Central memory CD8-positive, alpha-beta T cell (primary cell): ENCODE results near the gene CAPN2.

ENCODE experiments used
- ATAC-seq: fragments of 150-1000 bp; cut with Tn5 transposase; replicated peaks from 2 replicates; pipeline ENCODE4 v1.10.0; 2022; ENCODE audit warnings: mild to moderate bottlenecking, moderate FRiP score, moderate number of reproducible peaks; ENCODE audit not compliant: poor library complexity, severe bottlenecking; ENCODE audit errors: extremely low read depth
- DNase-seq, 2 donors: peaks; one replicate each; pipeline ENCODE4 v3.0.0; 2021; ENCODE audit warnings: low spot score in 2 of 2
- H3K27ac Mint-ChIP-seq: one replicate; pipeline ENCODE4 v1.8.0; 2022; ENCODE audit warnings: low read depth, mild to moderate bottlenecking, moderate library complexity, mixed read lengths
- H3K27me3 Mint-ChIP-seq: one replicate; pipeline ENCODE4 v1.8.0; 2022; ENCODE audit warnings: mixed read lengths
- H3K36me3 Mint-ChIP-seq: one replicate; pipeline ENCODE4 v1.8.0; 2022; ENCODE audit warnings: mild to moderate bottlenecking, moderate library complexity, mixed read lengths; ENCODE audit not compliant: insufficient read depth
- H3K4me1 Mint-ChIP-seq: one replicate; pipeline ENCODE4 v1.8.0; 2022; ENCODE audit warnings: mixed read lengths
- H3K4me3 Mint-ChIP-seq: one replicate; pipeline ENCODE4 v1.8.0; 2022; ENCODE audit warnings: mild to moderate bottlenecking, moderate library complexity, mixed read lengths
- H3K9me3 Mint-ChIP-seq: one replicate; pipeline ENCODE4 v1.8.0; 2022; ENCODE audit warnings: mixed read lengths

The CAPN2 gene

DNA sequence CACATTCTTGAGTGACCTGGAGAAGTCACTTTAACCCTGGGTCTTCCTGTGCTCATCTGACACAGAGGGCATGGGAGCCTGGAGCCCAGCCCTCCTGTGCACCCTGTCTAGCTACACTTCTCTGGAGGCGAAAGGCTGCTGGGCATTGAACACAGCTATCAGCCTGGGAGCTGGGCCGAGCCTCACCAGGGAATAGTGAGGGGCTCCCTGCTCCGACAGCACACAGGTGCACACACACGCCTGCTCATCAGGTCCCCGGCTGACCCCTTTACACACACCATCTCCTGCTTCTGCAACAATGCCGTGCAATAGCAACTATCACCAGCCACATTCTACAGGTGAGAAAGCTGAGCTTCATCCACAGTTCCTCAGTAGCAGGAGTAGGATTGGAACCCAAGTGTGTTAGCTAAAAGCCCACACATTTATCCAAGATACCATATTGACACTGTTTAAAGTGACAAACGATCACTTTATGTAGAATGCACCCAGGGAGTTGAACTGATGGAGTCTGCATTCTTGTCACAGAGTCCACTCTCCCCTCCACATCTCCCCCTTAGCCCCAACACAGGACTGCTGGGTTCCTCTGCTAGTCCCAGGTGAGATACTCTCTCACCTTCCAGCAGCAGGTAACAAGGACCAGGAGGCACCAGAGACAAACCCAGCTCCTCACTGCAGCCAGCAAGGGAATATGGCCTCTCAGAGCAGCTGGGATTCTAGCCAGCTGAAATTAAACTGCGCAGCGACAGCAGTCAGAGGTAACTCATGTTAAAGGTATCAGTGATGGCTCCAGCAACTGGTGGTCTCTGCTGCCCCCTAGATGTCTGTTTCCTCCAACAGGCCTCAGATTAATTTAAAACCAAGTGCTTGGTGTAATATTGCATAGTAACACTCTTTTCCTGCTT is 28.5 kb upstream of the CAPN2 start:
- H3K27ac Mint-ChIP-seq = no peak overlapping the region
- no peaks in the 10 kb centered on the region for H3K36me3 Mint-ChIP-seq
- ATAC-seq (peak; percentile 52), DNase-seq (peak; percentile 18 to 43)
- H3K27me3 Mint-ChIP-seq = peaks cover 12% of the 10 kb centered on the region
- H3K4me3 Mint-ChIP-seq = no peak overlapping the region
- H3K4me1 Mint-ChIP-seq = no peaks in the 10 kb centered on the region
- H3K9me3 Mint-ChIP-seq = no peaks in the 10 kb centered on the region

DNA sequence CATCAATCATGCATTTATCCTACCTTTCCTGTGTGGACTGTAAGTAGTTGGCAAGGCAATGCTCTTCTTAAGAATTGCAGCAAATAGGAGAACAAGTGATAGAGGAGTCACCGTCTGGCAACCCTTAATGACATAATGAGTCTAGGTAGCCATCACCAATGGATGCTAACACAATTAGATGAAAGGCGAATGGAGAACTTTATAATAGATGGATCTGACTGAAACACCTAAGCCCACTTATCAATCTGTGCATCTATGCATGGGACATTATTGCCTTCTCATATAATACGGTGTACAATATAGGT is 27.9 kb upstream of the CAPN2 start:
- Mint-ChIP-seq H3K4me1 (no peaks in the 10 kb centered on the region), H3K36me3 (no peaks in the 10 kb centered on the region), H3K4me3 (no peak overlapping the region), H3K27ac (no peak overlapping the region), H3K9me3 (no peaks in the 10 kb centered on the region), H3K27me3 (peaks cover 15% of the 10 kb centered on the region)
- ATAC-seq = no peak
- no peak for DNase-seq

DNA sequence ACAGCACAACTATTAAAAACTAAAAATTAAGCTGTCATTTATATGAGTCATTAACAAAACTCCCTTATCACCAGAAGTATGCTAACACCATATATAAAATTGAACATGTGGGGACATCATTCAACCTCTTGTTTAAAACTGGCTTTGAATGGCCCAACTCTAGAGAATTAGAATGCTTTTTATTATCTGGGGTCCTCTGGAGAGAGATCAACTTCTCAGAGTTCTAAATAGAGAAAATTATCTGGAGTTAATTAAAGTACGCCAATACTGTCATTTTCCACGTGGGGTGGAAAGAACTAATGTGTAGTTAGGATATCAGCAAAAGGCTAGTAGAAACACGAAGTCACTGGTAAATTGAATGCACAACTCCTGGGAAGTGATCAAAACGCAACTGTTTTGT is 21.2 kb upstream of the CAPN2 start:
- no peaks in the 10 kb centered on the region for H3K9me3 Mint-ChIP-seq
- no peaks in the 10 kb centered on the region for H3K4me1 Mint-ChIP-seq
- no peak overlapping the region for H3K4me3 Mint-ChIP-seq
- ATAC-seq (no peak), DNase-seq (no peak)
- peaks cover 15% of the 10 kb centered on the region for H3K27me3 Mint-ChIP-seq
- peaks cover 1% of the 10 kb centered on the region for H3K36me3 Mint-ChIP-seq
- no peak overlapping the region for H3K27ac Mint-ChIP-seq

DNA sequence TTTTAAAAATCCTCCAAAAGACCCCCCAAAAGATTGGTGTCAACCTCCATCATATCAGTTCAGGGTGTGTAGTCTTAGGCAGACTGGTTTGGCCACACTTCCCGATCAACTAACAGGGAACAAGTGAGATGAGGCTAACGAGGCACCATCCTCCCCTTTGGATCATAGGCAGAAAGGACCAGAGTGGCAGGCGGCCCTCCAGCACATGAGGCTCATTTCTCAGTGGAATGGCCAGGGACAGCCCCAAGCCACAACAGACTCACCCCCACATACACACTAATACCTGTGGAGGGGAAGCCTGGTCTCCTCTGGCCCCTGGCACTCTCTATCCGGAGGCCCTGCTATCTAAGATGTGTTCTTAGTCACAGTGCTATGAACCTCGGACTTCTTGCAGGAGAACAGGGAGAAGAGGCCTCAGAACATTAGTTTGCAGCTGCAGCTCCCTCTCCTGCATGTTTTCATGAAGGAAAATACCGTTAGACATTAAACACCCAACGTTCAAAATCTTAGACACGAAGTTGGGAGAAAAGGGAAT is 17.3 kb upstream of the CAPN2 start:
- Mint-ChIP-seq H3K27ac (no peak overlapping the region), H3K4me1 (no peaks in the 10 kb centered on the region), H3K4me3 (no peak overlapping the region), H3K9me3 (no peaks in the 10 kb centered on the region), H3K27me3 (no peaks in the 10 kb centered on the region), H3K36me3 (peaks cover 1% of the 10 kb centered on the region)
- ATAC-seq (no peak), DNase-seq (no peak)

DNA sequence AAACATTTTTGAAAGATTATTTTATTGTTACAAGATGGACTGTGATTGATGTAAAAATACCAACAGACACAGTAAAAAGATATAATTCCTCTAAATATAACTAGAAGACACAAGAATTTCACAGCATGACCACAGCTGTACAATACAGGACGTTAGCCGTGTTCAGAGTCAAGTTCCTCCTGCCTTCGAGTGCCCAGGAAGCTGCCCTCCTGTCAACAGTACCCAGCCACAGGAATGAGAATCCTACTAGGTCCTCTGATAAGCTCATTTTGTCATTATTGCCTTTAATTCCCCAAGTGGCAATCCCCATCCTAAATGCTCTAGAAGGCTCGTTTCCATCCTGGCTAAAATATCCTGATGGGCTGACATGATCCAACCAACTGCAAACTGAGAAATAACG is 16.4 kb upstream of the CAPN2 start:
- DNase-seq (no peak), ATAC-seq (no peak)
- Mint-ChIP-seq H3K27me3 (no peaks in the 10 kb centered on the region), H3K4me3 (no peak overlapping the region), H3K36me3 (no peaks in the 10 kb centered on the region), H3K4me1 (no peaks in the 10 kb centered on the region), H3K9me3 (no peaks in the 10 kb centered on the region), H3K27ac (no peak overlapping the region)

DNA sequence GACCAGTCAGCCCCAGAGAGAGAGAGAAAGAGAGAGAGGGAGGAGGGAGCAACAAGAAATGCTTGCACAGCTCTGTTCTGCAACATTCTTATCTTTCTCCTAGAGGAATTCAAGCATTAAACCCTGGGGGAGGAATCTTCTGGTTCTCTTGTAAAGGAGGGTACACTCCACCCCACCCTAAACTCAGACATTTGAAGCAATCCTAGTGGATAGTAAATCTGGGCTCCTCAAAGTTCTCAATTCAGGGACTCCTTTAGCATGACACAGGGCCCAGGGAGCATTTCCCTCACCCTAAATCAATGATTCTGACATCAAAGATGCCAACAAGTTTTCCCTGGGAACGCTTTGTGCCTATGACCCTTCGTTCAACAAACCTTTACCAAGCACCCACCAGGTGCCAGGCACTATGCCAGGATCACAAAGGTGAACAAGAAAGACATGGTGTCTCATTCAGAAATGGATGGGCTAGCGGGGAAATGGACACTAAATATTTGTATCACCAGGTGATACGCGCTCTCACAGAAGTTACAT is 11.9 kb upstream of the CAPN2 start:
- H3K36me3 Mint-ChIP-seq = peaks cover 1% of the 10 kb centered on the region
- H3K27ac Mint-ChIP-seq = no peak overlapping the region
- H3K9me3 Mint-ChIP-seq = no peaks in the 10 kb centered on the region
- H3K27me3 Mint-ChIP-seq = no peaks in the 10 kb centered on the region
- ATAC-seq (no peak), DNase-seq (no peak)
- peaks cover 5% of the 10 kb centered on the region for H3K4me1 Mint-ChIP-seq
- H3K4me3 Mint-ChIP-seq = no peak overlapping the region

DNA sequence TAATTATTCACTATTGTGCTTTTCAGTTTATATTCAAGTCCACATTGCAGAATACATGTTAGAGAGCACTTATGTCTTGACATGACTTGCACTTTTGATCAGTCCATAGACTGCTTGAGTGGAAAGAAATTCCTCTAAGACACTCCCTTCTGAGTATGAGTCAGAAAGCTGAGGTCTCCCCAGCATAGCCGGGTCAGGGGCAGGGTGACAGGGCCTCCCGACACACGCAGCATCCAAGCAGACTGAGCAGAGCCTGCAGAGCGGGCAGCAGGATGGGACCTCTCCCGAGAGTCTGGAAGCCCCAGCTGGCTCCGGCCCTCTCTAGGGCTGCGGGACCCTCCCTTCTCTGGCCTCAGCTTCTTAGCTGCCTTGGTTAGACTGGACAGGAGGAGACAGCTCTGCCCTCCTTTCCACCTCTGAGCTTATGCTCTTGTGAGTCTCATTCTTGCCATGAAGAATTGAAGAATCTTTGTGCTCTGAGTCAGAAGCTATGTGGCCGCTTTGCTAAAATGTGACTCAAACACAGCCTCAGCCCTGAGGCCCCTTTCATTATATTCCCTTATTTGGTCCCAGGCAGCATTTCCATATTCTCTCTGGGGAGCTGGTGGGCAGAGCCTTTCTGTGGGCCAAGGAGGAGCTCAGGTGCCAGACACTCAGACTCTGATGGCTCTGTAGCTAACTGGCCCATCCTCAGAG is 11.2 kb upstream of the CAPN2 start:
- DNase-seq (no peak), ATAC-seq (no peak)
- no peak overlapping the region for H3K27ac Mint-ChIP-seq
- H3K36me3 Mint-ChIP-seq = peaks cover 1% of the 10 kb centered on the region
- H3K4me3 Mint-ChIP-seq = no peak overlapping the region
- no peaks in the 10 kb centered on the region for H3K9me3 Mint-ChIP-seq
- peaks cover 5% of the 10 kb centered on the region for H3K4me1 Mint-ChIP-seq
- H3K27me3 Mint-ChIP-seq = no peaks in the 10 kb centered on the region

DNA sequence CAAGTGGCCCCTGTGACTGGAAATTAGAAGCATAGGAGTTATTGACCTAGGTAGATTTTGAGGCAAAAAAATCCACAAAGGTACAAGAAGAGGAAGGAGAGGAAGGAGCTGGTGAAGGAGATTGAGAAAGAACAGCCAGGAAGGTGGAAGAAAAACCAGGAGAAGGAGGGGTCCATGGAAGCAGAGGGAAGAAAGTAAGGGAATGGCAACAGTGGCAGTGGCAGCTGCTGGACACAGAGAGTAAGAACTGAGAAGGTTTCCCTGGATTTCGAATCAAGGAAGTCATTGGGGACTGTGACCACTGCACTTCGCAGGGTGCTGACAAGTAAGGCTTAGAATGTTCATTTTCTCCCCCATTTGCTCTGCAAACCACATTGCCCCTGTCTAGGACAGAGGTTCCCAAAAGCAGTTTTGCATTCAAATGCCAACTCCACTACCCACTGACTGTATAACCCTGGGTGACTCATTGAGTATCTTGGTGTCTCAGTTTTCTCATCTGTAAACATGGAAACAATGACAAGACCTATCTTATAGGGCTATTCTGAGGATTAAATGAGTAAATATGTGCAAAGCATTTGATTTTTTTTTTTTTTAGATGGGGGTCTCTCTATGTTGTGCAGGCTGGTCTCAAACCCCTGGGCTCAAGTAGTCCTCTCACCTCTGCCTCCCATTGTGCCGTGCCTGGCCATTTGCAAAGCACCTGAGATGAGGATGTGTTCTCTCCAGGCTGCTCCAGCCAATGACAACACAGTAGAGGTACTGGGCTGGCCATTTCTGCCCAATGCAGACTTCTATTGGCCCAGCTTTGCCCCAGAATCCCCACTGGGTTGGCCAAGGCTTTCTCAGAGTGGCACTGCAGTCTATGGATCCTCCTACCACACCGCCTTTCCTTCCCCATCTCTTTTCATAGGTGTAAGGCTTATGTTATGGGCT is 9.3 kb upstream of the CAPN2 start:
- peaks cover 5% of the 10 kb centered on the region for H3K4me1 Mint-ChIP-seq
- no peaks in the 10 kb centered on the region for H3K27me3 Mint-ChIP-seq
- H3K9me3 Mint-ChIP-seq = no peaks in the 10 kb centered on the region
- peaks cover 1% of the 10 kb centered on the region for H3K36me3 Mint-ChIP-seq
- no peak overlapping the region for H3K4me3 Mint-ChIP-seq
- H3K27ac Mint-ChIP-seq = no peak overlapping the region
- ATAC-seq = no peak
- no peak for DNase-seq

DNA sequence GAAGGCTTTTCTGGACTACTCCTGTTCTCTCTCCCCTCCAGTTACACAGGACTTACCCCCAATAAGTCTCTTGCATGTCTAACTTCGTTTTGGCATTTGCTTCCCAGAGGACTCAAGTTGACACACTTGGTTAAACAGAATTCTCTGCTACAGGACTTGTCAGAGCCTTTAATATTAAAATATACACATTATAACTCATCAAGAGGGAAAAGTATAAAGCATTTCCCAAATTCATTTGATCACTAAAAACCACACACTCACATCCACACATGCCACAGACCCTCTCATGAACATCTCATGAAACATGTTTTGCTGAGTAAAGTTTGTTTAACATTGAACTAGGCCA is 8.7 kb upstream of the CAPN2 start:
- Mint-ChIP-seq H3K27ac (no peak overlapping the region), H3K9me3 (no peaks in the 10 kb centered on the region), H3K27me3 (no peaks in the 10 kb centered on the region), H3K36me3 (peaks cover 1% of the 10 kb centered on the region), H3K4me1 (peaks cover 9% of the 10 kb centered on the region), H3K4me3 (no peak overlapping the region)
- DNase-seq (no peak), ATAC-seq (no peak)

DNA sequence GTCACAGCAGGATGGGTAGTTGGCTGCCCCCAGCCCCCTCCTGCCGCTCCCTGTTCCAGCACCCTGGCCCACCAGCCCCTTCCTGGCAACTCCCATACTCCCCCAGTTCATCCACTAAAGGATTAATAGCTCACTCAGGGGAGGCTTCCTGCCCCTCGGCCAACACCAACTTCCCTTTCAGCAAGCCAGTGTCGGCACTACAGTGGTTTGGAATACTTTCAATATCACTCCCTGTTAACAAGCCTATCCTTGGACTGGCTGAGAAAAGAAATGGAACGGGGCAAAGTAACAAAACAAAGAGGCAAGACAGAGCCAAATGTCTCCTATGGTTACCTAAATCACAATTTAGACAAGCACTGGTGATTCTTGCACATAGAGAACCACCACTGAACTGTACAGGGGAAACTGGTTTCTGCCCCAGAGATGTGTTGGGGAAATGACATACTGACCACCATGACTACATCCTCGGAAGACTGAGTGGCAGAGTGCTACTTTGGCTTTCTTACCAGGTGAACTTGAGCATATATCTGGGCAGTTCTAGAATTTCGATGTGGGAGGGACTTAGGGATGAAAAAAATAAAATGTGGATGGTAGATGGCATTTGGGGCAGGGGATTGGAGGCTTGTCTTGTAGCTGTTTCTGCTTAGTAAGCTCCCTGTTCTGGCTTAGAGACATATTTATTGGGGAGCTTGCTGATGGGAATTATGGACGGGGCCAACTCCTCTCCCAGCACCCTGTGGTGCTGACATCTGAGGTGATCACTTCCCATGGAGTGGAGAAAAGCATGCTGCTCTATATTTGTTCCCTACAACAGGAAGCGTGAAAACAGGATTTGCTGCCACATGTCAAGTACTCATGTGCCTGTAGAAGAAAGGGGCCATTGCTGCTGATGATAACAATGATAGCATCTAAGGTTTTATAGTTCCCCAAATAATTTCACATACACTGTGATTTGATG is 7.1 kb upstream of the CAPN2 start:
- Mint-ChIP-seq H3K4me1 (peaks cover 13% of the 10 kb centered on the region), H3K36me3 (peaks cover 1% of the 10 kb centered on the region), H3K4me3 (no peak overlapping the region), H3K27me3 (no peaks in the 10 kb centered on the region), H3K9me3 (no peaks in the 10 kb centered on the region), H3K27ac (no peak overlapping the region)
- DNase-seq = no peak
- no peak for ATAC-seq

DNA sequence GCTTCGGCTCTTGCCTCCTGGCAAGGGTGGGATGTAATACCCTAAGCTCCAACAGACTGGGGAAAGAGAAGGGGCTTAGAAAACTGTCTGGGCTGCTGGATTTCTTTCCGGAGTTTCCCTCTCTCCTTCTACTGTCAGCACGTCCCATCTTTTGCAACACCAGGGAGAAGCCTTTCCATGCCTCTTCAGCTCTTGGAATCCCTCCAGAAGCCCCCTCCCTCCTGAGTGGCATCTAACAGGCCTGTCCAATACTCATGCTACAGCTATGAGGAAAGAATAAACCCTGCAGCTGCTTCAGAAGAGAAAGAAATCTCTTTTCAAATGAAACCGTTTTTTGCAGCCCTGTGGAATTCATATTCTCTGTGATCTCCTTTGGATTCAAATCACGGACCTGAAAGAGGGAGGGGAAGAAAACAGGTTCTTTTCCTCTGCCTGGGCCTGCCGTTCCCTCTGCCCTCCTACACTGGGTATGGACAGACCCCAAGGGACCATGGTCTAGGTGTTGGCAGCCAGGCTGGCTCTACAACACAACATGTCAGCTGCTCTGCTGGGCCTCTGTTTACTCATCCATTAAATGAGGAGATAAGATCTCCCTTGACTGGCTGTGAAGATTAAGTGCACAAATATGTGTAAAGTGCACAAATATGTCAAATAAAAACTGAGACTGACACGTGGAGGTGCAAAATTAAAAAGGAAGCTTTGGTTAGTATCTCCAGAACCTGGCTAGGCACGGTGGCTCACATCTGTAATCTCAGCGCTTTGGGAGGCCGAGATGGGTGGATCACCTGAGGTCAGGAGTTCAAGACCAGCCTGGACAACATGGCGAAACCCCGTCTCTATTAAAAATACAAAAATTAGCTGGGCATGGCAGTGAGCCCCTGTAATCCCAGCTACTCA is 6.0 kb upstream of the CAPN2 start:
- H3K27me3 Mint-ChIP-seq = no peaks in the 10 kb centered on the region

More for the DNA sequence above, 6.0 kb upstream of the CAPN2 start:
- H3K4me3 Mint-ChIP-seq = no peak overlapping the region
- no peaks in the 10 kb centered on the region for H3K9me3 Mint-ChIP-seq
- ATAC-seq (no peak), DNase-seq (no peak)
- H3K36me3 Mint-ChIP-seq = peaks cover 3% of the 10 kb centered on the region
- no peak overlapping the region for H3K27ac Mint-ChIP-seq
- peaks cover 20% of the 10 kb centered on the region for H3K4me1 Mint-ChIP-seq
